ENCODE results near the gene PLCXD3.

DNA sequence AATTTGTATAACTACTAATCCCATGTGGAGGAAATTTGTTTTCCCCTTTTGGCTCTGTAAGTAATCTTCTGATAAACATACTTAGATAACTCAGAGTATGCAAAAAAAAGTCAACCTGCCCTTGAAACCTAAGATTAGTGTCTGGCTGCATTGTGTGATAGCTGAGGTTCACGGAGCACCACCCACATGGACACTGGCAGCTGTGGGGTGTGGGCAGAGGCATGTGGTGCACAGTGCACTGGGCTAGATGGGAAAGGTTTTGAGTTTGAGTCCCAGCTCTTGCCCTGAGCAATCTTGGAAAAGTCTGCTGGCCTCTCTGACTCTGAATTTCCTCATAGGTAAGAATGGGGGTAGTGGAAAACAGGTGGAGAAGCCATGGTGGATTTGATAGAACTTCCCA lies 75.1 kb downstream of the PLCXD3 start:
- TF ChIP-seq POLR2AphosphoS5 (IDR thresholded peaks at IDR 0.05; ENCODE audit: low read depth, low read length) (no peak), ELF1 (IDR thresholded peaks at IDR 0.05) (no peak)

Data from SK-N-SH (cell line).